Activated CD8-positive, alpha-beta memory T cell treated with anti-CD3 and anti-CD28 coated beads for 4 hours (primary cell): ENCODE measurements around the gene PRR36.

Experiments used
- DNase-seq, 2 donors: peaks; one replicate each; pipeline ENCODE4 v3.0.0-alpha.2; 2020; ENCODE audit warnings: low read depth in 2 of 2

The PRR36 gene

DNA sequence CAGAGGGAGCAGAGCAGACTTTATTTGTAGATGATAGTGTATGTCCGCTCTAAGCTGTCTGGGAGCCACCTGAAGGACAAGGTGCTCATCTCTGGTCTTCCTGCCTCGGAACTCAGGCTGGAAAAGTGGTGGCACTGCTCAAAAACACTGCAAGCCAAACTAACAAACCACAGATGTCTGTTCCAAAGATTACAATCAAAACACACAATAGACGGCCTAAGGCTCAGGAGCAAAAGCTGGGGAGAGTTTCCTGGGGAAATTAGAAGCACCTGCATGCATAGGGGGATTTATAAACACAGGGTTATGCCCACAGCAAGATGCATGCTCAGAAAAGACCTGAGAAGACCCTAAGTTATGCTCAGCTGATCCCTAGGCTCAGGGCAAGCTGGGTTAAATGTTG lies 53.6 kb downstream of the PRR36 start:
- DNase-seq: no peak

DNA sequence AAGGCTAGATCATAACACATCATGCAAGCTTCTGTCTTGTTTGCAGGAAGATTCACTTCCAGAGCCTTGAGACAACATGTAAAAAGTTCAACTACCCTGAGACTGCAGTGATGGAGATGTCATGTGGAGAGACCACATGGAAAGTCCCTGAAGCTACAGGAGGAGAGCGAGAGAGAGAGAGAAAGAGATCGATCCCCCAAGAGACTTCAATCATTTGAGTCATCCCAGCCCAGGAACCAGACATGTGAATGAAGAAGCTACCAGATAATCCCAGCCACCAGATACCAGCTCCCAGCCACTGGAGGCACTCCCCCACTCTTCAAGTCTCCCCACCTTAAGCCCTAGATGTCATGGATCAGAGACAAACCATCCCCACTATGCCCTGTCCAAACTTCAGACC lies 54.9 kb downstream of the PRR36 start:
- DNase-seq: no peak

DNA sequence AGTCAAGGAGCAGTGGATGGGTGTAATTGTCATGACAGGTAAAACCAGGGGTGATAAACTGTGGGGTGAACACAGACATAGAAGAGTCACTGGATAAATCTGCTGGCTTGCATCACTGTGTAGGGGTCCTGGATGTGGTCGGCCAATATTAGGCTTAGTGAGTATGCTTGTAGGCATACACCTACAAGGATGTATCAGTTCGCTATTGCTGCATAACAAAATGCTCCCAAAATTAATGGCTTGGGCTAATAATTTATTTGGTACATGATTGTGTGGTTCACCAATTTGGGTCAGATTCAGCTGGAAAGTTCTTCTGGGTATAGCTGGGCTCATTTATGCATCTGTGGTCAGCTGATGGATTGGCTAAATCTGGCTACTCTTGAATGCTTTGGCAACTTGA lies 55.4 kb downstream of the PRR36 start:
- no peak for DNase-seq
